CD4-positive, alpha-beta T cell treated with Interferon gamma for 1 hour (primary cell): Measurements from ENCODE around the gene NINJ2.

Experiments
- DNase-seq: peaks from one replicate; pipeline ENCODE4 v3.0.0-alpha.2; 2020

NINJ2 gene

DNA sequence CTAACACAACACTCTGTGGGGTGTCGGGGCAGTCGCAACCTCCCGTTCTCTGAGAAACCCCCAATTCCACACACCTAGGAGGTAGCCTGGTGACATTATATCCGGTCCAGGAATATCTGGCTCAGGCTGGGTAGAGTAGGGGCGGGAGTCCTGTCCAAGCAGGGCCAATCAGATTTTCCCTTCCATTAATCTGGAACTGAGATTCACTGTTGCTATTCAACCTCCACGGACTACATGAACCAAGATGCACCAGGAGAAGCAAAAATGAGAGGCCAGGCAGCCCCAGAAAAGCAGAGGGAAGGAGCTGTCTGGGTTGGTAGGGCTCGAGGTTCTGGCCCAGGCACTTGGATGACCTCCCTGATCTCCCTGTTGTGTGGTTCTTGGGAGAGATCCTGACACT lies 51.0 kb downstream of the NINJ2 start:
- no peak for DNase-seq

GRCh38 chr12:611721-612120 lies 51.5 kb downstream of the NINJ2 start:
- no peak for DNase-seq

DNA sequence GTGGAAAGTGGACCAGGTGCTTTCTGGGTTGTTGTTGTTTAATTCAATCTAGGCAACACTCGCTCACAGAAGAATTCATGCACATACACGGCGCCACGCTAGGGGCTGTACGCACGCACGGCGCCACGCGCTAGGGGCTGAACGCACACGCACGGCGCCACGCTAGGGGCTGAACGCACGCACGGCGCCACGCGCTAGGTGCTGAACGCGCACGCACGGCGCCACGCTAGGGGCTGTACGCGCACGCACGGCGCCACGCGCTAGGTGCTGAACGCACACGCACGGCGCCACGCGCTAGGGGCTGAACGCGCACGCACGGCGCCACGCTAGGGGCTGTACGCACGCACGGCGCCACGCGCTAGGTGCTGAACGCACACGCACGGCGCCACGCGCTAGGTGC lies 54.3 kb downstream of the NINJ2 start:
- DNase-seq, result no peak

GRCh38 chr12:608413-608812 lies 54.8 kb downstream of the NINJ2 start:
- no peak for DNase-seq

GRCh38 chr12:607541-608001 lies 55.7 kb downstream of the NINJ2 start:
- no peak for DNase-seq

DNA sequence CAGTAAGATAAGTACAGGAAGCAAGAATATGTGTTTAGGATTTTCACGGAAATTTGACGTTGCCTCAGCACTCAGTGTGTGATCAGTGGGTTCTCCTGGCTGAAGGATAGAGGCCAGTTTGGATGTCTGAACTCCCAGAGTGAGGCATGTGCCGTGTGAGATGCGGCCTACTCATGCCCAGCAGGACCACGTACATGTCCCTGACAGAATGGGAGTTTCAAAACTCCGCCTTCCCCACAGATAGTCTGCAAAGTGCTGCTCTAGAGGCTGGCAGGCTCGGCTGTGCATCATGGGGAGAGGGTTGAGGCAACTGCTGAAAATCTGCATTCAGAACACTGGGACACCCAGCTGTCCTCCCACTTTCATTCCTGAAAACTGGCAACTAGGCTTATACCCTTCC lies 58.3 kb downstream of the NINJ2 start:
- no peak for DNase-seq

DNA sequence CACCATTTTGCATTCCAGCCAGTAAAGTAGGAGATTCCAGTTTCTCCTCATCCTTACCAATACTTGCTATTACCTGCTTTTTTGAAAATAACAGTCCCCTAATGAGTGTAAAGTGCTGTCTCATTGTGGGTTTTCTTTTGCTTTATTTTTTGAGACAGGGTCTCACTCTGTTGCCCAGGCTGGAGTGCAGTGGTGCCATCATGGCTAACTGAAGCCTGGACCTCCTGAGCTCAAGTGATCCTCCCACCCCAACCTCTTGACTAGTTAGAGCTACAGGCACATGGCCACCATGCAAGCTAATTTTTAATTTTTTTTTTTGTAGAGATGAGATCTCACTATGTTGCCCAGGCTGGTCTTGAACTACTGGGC lies 60.6 kb downstream of the NINJ2 start:
- no peak for DNase-seq

- DNase-seq, result no peak
These were observed 61.1 kb downstream of the NINJ2 start for GRCh38 chr12:601976-602699.

DNA sequence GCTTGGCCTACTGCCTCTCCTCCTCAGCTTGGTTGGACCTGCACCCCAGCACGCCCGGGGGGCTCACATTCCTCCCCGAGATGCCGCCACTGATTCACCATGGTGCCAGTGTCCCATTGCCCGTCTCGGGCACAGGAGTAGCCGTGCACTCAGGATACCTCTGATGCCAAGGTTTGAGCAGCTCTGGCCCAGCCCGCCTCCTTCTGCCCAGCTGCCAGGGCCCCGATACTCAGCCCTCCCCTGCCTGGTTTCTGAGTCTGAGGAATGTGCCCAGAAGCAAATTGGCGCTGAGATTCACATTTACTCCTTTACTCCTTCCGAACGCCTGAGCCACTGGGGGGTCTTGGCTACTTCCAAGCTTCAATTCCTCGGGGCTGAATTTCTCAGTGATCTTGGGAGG lies 63.5 kb downstream of the NINJ2 start:
- no peak for DNase-seq

GRCh38 chr12:597926-598568 lies 65.2 kb downstream of the NINJ2 start:
- DNase-seq, result no peak

GRCh38 chr12:593396-594270 lies 69.6 kb downstream of the NINJ2 start:
- DNase-seq, result no peak

- DNase-seq, result no peak
These were observed 71.2 kb downstream of the NINJ2 start for GRCh38 chr12:592024-592505.

GRCh38 chr12:591167-592023 lies 71.8 kb downstream of the NINJ2 start:
- DNase-seq, result no peak

DNA sequence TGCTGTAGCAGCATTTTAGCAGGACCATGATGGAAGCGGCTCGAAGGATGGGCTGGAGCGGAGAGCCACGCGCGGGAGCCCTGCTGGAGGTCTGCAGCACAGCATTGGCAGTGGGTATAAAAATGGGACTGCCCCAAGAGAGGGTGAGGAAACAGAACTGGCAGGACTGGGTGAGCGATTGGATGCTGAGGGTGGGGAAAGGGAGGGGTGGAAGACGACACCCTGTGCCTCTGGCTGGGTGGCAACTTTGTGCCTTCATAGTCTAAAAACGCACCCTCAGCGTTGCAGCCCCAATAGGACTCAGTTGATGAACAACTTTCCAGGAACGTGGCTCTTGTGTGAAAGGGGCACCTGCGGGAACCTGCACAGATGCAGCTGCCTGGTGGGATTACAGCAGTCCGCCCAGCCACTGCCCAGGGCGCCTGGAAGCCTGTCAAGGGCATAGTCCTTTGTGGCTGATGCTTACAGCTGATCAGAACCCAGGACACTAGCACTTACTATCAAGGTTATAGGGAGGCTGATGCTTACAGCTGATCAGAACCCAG lies 73.0 kb downstream of the NINJ2 start:
- no peak for DNase-seq

- no peak for DNase-seq
These were observed 74.6 kb downstream of the NINJ2 start for GRCh38 chr12:588646-589045.

- no peak for DNase-seq
These were observed 75.3 kb downstream of the NINJ2 start for GRCh38 chr12:588024-588322.

GRCh38 chr12:587132-588023 lies 75.9 kb downstream of the NINJ2 start:
- no peak for DNase-seq

DNA sequence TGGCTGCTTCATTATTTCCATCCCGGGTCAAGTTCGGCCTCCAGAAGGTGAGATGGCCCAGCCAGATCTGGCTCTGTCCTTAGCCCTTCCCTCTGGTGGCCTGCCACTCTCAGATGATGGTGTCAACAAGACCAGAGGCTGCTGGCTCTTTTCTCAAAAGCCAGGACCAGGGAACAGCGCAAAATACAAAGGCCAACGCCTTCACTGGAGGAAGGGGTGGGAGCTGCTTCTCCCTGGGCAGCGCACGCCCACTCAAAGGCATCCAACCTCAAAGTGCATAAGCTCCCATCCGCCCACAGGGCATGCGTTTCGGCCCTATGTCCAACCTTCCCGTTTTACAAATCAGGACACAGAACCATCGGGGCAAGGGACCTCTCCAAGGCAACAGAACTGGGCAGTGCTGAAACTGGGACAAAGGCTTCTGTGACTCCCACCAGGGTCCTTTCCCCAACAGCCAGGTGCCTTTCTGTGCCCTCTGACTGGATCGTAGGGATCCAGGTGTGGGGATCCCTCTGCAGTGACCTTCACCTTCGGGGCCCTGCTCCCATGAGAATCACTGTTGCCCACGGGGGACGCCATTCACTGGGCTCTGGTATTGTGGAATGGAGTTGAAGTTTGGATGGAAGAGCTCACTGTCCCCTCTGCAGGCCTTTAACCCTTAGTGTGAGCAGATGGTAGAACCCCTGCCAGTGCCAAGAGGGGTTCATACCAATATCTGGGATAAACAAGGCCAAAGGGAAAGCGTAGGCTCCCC lies 76.8 kb downstream of the NINJ2 start:
- no peak for DNase-seq

GRCh38 chr12:585062-586061 lies 77.9 kb downstream of the NINJ2 start:
- DNase-seq, result no peak
